ENCODE measurements around the gene AGAP1.
A peak's percentile ranks its signal among the peaks of the same experiment; 100 is the strongest.
"Not testable (repeated sequence)": the region's sequence is repeated elsewhere in the genome, so short reads cannot be mapped to it uniquely, and the experiment has no call there.

AGAP1 gene

GRCh38 chr2:235930701-235931100 lies 436.9 kb downstream of the AGAP1 start:
- no peak for DNase-seq

DNA sequence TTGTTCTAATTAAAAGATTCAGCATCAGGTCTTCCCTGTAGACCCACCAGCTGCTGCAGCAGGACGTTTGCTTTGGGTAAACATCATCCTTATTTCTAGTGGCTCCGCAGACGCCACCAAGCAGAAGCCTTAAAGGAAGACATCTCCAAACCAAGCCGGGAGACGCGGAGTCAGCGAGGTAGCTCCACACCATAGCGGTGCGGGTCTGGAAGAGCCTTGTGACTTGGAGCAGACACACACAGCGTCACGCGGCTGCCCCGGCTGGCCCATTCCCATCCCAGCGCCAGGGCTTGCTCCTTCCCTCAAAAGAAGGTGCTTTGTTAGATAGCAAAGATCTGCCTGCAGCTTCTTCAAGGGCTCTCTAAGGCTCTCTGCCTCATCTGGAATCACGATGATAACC lies 437.8 kb downstream of the AGAP1 start:
- no peak for DNase-seq

DNA sequence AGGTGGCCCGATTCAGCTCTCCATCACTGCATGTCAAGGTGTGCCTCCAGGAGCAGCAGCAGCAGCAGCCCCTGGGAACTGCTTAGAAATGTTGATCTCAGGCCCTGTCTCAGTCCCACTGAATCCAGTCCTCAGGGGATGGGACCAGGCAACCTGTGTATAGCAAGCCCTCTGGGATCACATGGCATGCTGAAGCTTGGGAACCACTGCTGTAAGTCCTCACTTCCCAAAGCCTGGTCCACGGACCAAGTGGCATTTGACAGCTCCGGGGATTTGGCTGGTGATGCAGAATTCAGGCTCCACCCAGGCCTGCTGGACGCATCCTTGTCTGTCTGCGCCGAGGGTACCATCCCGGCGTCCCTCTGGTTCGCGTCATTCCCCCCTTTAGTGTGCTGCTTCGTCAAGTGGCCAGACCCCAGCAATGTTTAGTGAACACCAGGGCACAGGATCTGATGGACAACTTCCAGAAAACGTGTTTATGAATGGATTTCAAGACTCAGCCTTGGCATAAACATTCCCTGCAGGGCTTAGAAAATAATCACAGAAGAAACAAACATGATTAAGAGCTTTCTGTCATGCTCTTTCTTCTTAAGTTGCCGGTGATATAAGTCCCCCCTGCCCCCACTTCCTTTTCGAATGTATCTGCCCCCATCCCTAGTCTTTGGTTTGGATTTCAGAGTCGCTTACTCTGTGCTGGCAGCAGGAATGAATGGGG lies 440.4 kb downstream of the AGAP1 start:
- DNase-seq, result no peak

GRCh38 chr2:235934774-235935484 lies 441.1 kb downstream of the AGAP1 start:
- DNase-seq, result no peak

DNA sequence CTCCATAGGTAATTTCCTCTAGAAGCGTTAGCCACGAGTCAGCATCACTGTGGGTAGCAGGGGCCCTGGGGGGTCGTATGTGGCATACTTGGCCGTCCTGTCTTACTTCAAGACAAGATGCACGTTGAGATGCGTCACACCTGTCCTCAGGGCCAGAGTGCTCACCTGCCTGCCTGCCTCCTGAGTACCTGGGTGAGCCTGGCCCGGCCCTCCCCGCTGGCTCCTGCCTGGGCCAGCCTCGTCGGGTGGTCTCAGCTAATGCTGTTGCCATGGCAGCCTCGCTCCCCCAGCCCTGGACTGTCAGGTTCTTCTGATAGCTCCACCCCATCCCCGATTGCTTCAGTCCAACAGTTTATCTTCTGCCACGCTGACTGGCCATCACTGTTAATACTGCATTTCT lies 441.9 kb downstream of the AGAP1 start:
- no peak for DNase-seq

- no peak for DNase-seq
Observed at GRCh38 chr2:235936493-235936892, 442.6 kb downstream of the AGAP1 start.

DNA sequence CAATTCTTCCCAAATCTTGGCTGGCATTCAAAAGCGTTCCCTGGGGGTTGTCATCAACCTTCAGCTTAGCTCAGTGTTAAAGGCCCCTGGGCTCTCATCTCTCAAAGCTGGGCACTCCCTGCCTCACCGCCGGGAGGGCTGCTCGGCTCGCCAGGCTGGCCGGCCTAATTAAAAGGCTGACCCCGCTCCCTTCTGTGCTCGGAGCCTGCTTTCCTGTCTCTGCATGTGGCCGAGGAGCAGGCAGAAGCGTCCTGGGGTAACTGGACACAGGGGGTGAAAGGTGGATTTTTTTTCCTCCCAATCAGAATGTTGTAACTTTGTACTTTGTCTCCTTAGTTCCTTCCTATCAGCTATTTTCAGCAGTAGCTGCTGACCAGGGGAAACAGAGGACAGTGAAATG lies 443.2 kb downstream of the AGAP1 start:
- no peak for DNase-seq

DNA sequence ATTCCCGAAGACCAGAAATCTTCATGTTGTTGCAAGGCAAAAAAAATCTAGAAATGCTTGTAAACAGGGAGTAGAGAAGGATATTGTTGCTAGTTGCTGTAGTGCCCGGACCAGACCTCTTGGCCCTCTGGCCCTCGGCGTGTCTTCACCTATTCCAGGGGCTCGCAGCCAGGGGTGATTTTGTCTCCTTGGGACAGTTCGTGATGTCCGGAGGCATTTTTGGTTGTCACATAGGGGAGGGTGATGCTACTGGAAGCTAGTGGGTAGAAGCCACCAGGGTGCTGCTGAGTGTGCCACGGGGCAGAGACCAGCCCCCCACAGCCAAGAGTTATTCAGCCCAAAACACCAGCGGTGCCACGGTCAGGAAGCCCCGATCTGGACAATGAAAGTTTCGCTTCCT lies 443.7 kb downstream of the AGAP1 start:
- no peak for DNase-seq

DNA sequence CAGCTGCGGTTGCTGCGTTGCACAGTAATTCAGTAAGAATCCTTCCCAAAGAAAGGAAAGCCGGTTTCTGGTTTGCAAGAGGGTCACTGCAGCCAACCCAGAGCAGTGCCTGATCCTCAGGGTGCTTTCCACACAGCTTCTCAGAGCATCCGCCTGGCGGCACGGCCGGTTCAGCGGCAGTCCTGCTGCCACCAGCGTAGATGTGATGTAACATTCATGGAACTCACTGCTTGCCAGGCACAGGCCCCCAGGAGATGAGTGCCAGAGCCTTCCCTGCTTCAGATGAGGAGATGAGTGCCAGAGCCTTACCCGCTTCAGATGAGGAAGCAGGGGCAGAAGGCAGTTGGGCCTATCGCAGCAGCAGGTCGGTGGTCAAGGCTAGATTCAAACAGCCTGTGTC lies 444.1 kb downstream of the AGAP1 start:
- no peak for DNase-seq

DNA sequence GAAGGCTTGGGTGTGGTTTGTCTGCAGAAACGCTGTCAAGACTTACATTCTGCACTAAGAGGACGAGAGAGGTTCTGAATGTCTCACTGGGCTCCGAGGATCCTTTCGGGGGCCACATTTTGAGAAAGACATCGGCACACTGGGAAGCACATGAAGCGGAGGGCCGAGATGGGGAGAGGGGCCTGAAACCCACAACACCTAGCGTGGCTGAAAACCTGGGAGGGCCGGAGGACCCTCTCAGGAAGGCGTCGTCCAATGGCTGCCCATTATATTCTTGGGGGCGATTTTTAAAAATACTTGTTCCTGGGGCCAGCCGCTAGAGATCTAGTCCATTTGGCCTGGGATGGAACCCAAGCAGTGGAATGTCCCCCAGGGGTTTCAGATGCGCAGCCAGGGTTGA lies 444.8 kb downstream of the AGAP1 start:
- no peak for DNase-seq

GRCh38 chr2:235939471-235939870 lies 445.6 kb downstream of the AGAP1 start:
- DNase-seq, result no peak

GRCh38 chr2:235940330-235940729 lies 446.5 kb downstream of the AGAP1 start:
- peak; percentile 94 for DNase-seq

DNA sequence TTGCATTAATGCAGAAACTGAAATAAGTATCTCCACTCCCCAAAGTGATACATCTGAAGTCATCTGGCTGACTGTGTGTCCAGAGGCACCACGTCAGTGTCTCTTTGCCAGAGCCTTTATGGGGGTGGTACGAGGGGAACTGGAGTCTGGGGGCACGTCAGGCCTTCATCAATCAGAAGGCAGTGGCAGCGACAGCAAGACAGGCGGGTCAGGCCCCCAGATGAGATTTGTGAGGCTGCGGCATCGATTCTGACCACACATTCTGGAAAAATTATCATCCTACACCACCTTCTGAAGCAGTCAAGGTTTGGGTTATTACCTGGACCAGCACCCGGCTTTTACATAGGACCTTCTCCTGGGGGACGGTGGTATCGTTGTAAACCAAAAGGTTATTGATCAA lies 450.7 kb downstream of the AGAP1 start:
- no peak for DNase-seq

DNA sequence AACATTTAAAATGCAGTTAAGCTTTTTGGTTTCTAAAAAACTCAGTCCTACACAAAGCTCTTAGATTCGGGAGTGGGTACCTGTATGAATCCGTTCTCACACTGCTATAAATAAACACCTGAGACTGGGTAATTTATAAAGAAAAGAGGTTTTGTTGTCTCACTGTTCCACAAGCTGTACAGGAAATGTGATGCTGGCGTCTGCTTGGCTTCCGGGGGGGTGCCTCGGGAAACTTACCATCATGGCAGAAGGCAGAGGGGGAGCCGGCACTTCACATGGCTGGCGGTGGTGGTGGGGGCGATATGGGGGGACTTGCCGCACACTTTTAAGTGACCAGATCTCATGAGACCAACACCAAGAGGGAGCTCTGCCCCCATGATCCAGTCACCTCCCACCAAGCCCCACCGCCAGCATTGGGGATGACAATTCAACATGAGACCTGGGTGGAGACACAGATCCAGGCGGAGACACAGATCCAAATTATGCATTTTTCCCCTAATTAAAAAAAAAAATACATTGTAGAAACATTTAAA lies 451.8 kb downstream of the AGAP1 start:
- DNase-seq, result no peak

- no peak for DNase-seq
Observed at GRCh38 chr2:235946590-235946989, 452.7 kb downstream of the AGAP1 start.

GRCh38 chr2:235947055-235947454 lies 453.2 kb downstream of the AGAP1 start:
- DNase-seq, result not testable (repeated sequence)

DNA sequence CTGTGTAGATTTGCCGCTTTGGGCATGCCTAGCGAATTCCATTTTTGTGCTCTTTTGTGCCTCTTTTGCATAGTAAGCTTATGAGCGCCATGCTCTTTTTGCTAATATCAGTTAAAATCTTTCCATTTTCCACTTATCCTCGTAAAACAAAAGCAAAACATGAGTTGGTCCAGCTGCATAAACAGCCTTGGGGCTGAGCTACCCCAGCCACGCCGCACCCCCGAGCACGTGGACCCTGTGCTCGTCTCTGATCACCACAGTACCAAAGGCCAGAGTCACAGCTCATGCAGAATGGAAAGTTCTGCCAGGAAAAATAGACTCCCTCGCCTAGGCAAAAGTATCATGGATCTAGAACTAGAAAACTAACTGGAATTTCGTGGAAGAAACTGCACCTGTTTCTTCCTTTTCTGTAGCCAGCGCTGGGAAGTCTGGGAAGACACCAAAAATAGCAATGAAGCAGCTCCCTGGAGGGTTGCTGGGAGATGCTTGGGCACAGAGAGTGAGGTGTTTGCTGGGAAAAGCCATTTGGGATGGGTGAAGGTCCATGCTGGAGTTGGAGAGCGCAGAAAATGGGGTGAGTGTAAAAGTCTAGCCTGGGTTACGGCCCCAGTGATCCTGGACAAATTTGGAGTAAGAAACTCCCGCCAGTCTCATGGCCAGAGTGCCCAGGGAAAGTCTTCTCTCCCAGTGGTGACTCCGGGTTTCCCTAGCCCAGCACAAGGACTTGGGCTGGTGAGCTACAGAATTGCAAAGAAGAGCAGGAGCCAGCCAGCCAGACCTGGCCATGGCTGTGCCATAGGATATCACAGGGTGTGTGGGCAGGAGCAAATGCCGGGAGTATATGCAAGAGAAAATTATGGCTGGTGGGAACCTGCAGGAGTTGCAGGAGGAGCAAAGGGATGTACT lies 456.0 kb downstream of the AGAP1 start:
- DNase-seq, result no peak

- DNase-seq, result no peak
Observed at GRCh38 chr2:235950473-235950809, 456.6 kb downstream of the AGAP1 start.

GRCh38 chr2:235951493-235951892 lies 457.6 kb downstream of the AGAP1 start:
- no peak for DNase-seq

DNA sequence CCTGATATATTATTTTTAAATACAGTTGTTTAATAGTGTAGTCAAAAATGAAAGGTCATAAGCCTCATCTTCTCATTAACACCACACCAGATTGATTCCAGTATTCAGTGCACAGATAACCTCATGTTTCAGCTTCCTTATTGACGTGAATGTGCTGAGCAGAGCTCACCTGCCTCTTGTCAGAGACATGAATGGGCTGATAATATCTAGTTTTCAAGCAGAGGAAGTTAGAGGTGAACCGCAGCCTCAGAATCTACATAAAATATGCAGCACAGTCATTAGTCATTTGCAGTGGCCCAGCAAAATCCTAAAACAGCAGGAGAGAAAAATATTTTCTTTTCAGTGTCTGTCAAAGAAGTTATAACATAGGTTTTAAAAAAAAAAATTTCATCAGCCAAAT lies 458.1 kb downstream of the AGAP1 start:
- DNase-seq, result no peak

- DNase-seq, result no peak
Observed at GRCh38 chr2:235952714-235953113, 458.9 kb downstream of the AGAP1 start.

DNA sequence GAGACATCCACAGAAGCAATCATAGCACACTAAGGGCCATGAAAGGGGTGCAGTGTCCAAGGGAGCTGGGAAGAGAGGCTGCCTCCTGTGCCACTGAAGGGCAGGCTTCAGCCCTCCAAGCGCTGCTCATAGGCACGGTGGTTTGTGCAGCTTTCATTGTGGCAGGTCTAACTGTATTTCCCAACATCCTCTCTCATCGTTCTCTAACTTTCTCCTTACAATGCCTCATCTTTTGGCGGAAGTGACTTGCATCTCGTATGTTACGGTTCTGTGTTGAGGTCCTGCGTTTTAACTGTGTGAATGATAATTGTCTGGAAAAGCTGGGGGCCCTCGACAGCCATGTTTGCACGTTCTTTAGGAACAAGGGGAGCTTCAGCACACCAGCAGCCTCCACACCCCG lies 460.4 kb downstream of the AGAP1 start:
- no peak for DNase-seq

GRCh38 chr2:235954888-235955480 lies 461.1 kb downstream of the AGAP1 start:
- DNase-seq, result no peak

Data from NCI-H226 (cell line).